HG03457 (cell line): ENCODE measurements around the gene ERC1.
A peak's percentile ranks its signal among the peaks of the same experiment; 100 is the strongest.

Experiments
- ATAC-seq: cut with Tn5 transposase; IDR thresholded peaks from one replicate; pipeline ENCODE4 v1.9.1; 2021; ENCODE audit warnings: moderate number of reproducible peaks; ENCODE audit not compliant: unreplicated experiment

Gene ERC1

DNA sequence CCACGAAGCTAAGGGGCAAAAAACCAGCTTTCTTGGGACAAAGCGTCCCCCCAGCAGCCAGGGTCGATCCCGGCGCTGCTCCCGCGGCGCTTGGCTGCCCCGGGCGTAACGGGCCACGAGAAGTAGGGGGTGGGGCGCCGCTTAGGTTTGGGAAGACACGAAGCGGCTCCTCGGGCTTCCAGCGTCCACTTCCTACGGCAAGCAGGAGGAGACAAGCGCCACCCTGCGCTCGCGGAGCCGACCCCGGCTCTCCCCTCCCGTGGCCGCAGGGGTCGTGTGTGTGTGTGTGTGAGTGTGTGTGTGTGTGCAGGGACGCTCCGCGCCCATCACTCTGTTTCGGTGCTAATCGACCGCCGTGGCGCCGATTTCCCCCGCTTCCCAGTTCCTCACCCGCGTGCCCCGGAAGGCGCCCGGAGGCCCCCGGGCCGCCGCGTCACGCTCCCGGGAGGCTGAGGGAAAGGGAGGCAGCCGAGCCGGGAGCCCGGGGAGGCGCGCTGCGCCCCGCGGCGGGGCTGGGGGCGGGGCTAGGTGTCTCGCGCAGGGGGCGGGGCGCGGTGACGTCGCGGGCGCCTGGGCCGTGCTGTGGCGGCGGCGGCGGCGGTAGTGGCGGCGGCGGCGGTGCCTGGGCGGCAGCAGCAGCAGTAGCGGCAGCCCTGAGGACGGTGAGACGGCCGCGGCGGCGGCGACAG lies at the start of gene ERC1:
Gene ERC1, plus strand, starts transcription at position 563 of the 689 bp plus-strand sequence. CDS start 36,681 bp downstream, outside the sequence.
- ATAC-seq = peak; percentile 60

DNA sequence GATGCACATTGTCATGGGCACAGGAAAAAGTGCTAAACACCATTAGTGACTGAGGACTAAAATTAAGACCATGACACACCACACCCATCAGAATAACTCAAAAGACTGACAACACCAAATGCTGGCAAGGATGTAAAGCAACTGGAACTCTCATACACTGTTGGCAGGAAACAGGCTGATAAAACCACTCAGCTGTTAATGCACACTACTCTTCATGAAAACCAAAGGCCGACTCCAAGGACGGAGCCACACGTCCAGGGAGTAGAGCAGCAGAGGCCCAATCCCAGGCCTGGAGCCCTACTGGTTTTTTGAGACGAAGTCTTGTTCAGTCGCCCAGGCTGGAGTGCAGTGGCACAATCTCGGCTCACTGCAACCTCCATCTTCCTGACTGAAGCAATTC lies 48.0 kb upstream of the ERC1 start:
- ATAC-seq = no peak

DNA sequence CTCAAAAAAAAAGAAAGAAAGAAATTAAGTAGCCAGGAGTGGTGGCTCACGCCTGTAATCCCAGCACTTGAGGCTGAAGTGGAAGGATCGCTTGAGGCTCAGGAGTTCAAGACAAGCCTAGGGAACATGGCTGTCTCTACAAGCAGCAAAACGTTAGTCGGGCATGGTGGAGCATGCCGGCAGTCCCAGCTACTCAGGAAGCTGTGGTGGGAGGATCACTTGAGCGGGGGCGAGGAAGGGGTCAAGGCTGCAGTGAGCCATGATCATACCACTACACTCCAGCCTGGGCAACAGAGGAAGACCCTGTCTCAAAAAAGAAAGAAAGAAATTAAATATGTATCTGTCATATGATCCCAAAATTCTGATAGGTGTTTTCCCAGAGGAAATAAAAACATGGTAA lies 46.8 kb upstream of the ERC1 start:
- ATAC-seq = no peak

DNA sequence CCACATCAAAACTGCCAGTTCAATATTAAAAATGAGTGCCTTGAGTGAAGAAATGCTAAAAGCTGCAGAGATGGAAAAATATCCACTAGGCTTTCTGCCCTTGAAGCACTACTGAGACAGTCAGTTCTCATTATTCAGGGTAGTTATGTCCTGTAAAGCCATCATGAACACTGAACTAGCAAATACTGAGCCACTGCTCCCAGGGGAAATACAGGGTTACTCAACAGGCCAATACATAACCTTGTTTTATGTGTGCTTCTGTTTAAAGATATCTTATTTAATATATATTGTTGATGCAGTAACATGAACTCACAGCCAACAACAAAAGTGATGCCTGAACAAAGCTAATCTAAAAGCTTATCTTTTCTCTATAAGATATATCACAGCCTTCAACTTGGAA lies 44.8 kb upstream of the ERC1 start:
- ATAC-seq = no peak

DNA sequence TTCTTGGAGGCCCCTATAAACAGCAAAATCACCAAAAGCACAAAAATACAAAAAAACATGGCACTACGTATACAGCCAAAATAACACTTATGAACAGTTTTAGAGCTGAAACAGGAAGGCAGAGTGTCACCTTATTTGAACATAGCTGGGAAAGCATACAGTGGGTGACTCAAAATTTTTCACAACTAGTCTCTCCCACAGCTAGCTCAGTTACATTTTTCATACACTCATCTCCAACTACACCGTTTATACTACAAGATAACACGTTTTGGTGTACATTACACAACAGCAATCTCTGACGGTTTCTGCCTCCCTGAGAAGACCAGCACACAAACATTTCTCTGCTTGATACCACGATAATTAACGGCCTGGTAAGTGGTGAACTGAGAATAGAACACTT lies 44.4 kb upstream of the ERC1 start:
- no peak for ATAC-seq

DNA sequence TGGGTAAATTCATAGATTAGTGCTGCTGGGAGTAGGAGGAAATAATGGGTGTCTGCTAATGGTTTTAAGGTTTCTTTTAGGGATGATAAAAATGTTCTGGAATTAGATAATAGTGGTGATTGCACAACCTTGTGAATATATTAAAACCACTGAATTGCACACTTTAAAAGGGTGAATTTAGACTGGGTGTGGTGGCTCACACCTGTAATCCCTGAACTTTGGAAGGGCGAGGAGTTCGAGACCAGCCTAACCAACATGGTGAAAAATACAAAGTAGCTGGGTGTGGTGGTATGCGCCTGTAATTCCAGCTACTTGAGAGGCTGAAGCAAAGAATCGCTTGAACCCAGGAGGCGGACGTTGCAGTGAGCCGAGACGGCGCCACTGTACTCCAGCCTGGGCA lies 42.8 kb upstream of the ERC1 start:
- ATAC-seq = no peak

DNA sequence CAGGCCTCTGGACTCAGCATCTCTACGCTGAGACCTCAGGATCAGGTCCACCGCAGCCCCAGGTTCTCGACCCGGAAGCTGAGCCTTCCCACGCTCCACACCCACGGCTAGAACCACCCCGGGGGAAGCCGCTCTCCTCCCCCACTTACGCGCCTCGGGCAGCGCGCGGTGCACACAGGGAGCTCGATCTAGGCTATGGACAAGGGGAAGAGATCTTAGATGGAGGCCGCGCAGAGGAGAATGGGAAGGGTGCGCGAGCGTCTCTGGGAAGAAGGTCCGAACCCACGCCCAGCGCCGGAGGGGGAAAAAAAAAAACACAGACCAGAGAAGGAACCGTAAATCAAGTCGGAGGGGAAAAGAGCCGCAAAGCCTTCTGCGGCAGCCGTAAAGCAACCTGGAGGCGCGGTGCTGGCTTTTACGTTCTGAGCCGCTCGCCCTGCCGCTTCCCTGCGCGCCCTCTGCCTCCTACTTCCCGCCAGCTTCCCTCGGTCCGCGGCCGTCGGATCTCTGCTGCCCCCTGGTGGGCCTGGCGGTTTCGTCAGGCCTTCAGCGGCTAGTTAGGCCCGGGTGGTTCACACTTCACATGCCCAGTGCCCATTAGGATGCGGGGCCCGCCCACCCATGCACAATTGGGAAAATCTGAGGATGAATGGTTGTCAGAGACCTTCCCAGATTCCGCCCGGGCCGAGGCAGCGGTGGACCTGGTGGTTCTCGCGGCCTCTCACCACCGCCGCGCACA lies 41.4 kb upstream of the ERC1 start, which contains the start of gene RAD52:
Gene RAD52, minus strand, starts transcription at position 242 of the 739 bp plus-strand sequence. CDS start 16,636 bp downstream, outside the sequence.
- ATAC-seq = peak; percentile 80

DNA sequence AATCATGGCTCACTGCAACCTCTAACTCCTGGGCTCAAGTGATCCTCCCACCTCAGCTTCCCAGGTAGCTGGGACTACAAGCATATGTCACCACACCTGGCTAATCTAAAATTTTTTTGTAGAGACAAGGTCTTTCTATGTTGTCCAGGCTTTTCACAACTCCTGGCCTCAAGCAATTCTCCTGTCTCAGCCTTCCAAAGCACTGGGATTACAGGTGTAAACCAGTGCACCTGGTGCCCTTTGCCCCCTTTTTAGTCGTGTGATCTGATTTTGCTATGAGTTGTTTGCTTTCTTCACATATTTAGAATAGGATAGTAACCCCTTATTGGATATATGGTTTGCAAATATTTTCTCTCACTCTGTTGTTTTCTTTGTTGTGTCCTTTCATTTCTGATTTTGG lies 39.8 kb upstream of the ERC1 start:
- ATAC-seq = no peak

DNA sequence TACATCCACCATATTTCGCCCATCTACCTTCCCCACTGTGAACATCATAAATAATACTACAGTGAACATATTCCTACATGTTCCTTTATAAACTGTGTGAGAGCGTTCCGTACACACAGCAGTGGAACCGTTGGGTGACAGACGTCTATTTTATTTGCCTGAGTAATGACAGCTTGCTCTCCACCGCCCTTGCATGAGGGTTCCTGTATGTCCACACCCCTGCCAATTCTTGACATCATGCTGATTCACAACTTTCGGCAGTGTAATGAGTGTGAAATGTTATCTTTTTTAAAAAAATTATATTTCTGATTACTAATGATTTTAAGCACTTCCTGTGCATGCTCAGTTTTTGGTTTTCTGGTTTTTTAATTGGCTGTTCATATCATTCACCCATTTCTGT lies 37.2 kb upstream of the ERC1 start:
- ATAC-seq = no peak

DNA sequence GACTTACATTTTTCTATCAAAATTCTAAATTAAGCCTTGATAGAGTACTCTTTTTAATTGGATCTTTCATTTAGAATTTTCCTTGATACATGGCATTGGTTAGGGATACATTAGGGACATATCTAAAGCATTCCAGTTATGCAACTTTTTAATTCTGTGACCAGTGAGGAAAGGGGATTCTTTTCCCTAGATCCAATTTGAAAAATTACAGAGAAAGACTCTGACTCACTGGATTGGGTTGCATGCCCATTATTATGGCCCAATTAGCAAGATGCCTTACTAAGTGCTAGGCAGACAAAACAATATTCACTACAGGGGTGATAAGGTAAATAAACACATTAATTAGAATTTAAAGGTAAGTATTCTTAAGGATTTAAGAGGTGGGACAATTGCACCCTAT lies 36.3 kb upstream of the ERC1 start:
- ATAC-seq = no peak

DNA sequence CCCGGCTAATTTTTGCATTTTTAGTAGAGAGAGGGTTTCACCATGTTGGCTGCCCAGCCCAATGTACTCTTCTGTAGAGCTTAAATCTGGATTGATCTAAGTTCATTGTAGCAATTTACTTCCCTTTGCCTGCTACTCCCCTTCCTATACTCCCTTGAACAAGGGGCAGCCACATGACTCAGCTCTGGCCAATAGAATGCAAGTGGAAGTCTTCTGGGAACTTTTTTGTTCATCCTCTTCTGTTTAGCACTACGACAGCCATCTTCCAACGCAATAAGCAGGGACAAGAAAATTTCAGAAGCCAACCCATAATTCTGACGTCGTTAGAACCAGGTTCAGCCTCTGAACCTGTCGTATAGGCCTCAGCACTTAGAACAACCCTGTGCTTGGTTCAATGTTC lies 35.1 kb upstream of the ERC1 start:
- no peak for ATAC-seq

DNA sequence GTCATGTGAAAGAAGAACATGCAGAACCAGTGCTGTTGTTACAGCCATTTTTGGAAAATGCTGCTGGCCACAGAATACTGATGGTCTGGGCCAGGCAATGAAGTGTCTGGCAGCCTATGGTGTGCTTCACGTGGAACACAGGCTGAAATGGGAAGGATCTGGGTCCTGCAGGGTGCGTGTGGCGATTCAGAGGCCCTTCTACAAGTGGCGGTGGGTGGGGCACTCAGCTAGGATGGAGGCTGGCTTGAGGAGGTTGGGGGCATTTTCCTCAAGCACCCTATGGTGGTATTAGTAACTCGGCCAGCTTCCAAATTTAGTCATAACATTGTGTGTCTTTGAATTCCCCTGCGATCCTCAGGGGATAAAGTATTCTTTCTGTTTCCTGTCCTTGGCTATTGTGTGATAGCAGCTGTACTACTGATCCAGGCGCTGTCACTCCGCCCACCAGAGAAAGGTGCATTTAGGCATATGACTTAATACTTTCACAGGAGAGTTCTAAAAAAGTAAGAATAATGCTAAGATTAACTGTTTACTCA lies 32.4 kb upstream of the ERC1 start:
- ATAC-seq = no peak

DNA sequence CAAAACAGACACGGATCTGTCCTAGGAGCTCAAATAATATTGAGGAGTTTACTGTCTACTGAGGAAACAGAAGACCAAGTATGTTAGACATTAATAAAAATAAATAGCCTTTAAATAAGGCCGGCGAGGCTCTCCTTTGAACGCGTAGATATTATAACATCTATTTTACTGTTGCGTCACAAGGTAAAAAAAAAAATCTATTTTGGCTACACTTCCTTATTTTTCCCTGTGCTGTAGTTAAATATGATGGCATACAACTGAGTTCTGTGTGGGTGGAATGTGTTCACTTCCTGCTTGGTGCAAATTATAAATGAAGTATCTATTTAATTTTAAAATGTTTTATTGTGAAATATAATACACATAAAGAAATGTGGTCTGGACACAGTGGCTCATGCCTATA lies 24.3 kb upstream of the ERC1 start:
- no peak for ATAC-seq

DNA sequence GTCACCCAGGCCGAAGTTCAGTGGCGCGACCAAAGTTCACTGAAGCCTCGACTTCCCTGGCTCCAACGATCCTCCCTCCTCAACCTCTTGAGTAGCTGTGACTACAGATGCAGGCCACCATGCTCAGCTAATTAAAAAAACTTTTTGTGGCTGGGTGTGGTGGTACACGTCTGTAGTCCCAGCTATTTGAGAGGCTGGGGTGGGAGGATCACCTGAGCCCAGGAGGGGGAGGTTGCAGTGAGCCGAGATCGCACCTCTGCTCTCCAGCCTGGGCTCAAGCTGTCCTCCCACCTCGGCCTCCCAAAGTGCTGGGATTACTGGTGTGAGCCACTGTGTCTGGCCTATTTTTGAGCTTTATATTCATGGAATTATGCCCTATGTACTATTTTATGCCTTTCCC lies 23.4 kb upstream of the ERC1 start:
- ATAC-seq = no peak

DNA sequence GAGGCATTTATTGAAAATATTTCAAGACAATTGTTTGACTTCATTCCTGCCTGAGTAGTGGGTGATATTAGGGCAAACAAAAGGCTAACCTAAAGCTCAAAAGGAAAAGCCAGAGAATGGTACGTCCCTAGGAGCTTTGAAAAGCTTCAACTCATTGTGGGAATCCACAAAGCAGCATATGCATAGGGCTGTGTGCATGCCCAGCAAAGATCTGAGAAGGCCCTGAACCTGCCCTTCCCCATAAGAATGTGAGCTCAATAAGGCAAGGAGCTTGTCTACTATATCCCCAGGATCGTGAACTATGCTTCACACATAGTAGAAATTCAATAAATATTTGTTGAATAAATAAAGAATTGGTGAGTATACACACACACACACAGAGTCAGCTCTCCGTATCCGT lies 22.5 kb upstream of the ERC1 start:
- no peak for ATAC-seq

DNA sequence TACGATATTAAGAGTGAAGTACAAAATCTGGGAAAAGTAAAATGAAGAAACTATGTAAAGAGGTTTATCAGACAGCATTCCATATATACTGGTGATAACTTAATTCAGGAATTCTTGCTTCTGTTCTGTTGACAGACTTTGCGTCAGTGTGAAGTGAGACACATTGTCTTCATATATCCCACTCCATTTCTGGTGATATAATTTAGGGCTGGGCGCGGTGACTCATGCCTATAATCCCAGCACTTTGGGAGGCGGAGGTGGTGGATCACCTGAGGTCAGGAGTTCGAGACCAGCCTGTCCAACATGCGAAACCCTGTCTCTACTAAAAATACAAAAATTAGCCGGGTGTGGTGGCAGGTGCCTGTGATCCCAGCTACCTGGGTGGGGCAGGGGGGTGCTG lies 21.2 kb upstream of the ERC1 start:
- ATAC-seq = no peak

DNA sequence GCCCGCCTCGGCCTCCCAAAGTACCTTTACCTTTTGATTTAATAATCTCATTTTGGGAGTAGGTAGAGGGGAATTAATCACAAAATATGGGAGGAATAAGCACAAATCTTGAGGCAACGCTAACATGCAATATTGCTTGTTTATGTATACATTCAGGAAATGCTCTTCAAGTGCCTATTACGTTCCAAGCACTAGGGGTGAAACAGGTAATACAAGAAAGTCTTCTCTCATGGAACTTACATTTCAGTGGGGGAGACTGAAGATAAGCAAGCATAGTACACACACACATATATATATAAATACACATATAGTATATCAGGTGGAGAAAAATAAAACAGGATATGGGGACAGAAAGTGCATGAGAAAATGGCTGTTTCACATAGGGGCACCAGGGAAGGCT lies 19.0 kb upstream of the ERC1 start:
- no peak for ATAC-seq

DNA sequence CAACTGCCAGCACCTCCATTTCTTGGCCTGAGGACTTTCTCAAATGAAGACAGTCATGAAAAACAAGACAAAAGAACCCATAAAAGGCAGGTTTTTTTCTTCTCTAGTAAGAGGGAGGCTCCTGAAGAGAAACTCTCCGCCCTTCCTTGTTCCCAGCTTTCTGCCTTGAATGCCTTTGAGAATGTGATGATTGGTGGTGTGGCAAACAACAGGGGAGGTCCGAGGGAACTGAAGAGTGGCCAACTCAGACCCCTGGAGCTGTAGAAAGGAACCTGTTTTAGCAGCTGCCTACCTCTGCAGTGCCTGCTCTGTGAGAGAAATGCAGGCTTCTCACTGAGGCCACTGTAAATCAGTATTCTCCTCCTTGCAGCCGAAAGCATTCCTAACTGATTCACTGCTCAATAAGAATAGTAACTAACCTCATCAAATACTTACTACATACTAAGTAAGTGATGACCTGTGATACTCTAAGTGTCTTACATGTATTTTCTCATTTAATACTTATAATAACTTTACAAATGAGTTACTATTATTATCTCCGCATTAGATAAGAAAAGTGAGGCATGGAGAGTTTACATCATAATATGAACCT lies 16.7 kb upstream of the ERC1 start:
- ATAC-seq = no peak

DNA sequence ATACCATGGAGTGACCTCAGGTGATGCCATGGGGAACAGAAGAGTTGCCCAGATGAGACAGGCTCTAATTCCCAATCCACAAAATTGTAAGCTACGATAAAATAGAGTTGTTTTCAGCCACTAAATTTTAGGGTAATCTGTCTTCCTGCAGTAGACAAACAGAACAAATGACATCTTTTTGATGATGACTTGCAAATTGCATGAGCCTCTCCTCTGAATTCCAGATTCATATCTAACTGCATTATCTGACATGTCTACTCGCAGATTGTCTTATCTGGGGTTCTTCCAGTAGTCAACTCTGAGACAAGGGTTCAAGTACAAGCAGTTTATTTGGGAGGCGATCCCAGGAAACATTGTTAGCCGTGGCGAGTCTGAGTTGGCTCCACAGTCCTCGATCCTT lies 14.4 kb upstream of the ERC1 start:
- no peak for ATAC-seq

DNA sequence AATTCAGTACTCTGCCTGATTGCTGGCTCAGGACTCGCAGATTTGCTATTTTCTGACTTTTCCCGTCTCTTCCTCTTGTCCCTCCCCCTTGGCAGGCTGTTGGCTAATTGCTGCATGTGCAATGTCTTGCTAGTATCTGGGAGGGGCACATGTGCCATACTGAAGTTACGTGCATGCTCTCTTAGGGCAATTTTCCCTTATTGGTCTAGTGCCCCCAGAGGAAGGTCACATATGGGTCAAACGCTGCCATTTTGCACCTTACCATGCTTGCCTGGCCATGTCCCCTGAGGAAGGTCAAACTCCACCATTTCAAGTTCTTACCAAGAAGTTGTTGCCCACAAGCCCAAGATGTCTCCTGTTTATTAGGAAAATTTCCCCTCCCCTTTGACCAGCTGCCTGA lies 13.9 kb upstream of the ERC1 start:
- no peak for ATAC-seq

DNA sequence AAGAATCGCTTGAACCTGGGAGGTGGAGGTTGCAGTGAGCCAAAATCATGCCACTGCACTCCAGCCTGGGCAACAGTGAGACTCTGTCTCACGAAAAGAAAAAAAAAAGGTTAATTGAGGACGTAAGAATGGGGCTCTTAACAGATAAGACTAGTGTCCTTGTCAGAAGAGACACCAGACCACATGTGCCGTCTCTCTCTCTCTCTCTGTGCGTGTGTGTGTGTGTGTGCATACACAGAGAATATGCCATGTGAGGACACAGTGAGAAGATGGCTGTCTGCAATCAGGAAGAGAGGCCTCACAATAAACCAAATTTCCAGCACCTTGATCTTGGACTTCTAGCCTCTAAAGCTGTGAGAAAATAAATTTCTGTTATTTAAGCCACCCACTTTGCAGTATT lies 11.7 kb upstream of the ERC1 start:
- ATAC-seq = no peak
